ENCODE measurements around the gene NUDT11.

DNA sequence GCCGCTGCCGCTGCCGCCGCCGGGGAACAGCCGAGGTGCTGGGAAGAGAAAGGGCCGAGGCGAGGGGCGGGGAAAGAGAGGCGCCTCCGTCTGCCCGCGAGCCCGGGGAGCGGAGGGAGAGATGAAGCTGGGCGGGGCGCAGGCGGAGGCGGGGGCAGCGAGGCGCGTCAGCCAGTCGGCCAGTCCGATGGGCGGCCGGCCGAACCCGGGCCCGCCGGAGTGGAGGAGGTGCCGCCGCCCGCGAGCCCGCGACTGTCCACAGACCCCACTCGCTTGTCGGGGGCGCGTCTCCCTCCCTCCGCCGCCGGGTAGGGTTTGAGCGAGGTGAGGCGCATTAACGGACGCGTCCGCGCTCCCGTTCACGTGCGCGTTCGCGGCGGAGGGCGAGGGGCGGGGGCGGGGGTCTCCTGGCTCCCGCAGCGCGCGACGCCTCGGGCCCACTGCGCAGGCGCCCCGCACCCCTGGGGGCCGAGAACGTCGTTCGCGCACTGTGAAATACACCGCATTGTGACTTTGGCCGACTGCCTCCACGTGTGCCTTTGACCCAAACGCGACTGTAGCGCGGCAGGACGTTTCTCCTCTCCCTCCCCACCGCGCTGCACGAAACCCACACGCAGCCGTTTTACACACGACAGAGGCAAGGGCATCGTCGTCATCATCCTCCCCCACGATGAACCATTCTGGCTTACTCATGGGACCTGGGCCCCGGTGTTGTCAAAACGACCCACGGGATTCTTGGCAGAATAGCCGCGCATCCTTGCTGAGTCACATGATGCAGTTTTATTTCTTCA, at the start of gene NUDT11:
- TF ChIP-seq EZH2 (IDR thresholded peaks at IDR 0.05) (no peak), POLR2AphosphoS5 (IDR thresholded peaks at IDR 0.05; ENCODE audit: borderline replicate concordance, low read depth, low read length) (peak; percentile 37; the same call in 1 of the 2 replicates), FOXP2 (optimal IDR thresholded peaks at IDR 0.05; ENCODE audit: control extremely low read depth, extremely low read length, insufficient read depth) (no peak)
